Adipocyte (in vitro differentiated cells): ENCODE data around the gene CCDC154.

Experiments used
- DNase-seq: peaks from one replicate; pipeline ENCODE4 v3.0.0-alpha.2; 2015; ENCODE audit warnings: low read depth
- H3K27me3 ChIP-seq: replicated peaks from 2 replicates; pipeline ENCODE4 v1.7.0; 2013; ENCODE audit warnings: mild to moderate bottlenecking, low read length, moderate library complexity; ENCODE audit not compliant: control insufficient read depth, insufficient read depth
- H3K36me3 ChIP-seq: 2 replicates; pipeline ENCODE4 v1.7.0; 2013; ENCODE audit warnings: low read length, mild to moderate bottlenecking, moderate library complexity; ENCODE audit not compliant: control insufficient read depth, insufficient read depth, severe bottlenecking
- H3K4me1 ChIP-seq: 2 replicates; pipeline ENCODE4 v1.7.0; 2013; ENCODE audit warnings: mild to moderate bottlenecking, low read length, moderate library complexity; ENCODE audit not compliant: control insufficient read depth, insufficient read depth
- H3K4me3 ChIP-seq: 2 replicates; pipeline ENCODE4 v1.7.0; 2013; ENCODE audit warnings: mild to moderate bottlenecking, low read length, moderate library complexity
- H3K9ac ChIP-seq: 2 replicates; pipeline ENCODE4 v1.7.0; 2013; ENCODE audit warnings: mild to moderate bottlenecking, low read length, moderate library complexity
- H3K9me3 ChIP-seq: 2 replicates; pipeline ENCODE4 v1.7.0; 2013; ENCODE audit warnings: mild to moderate bottlenecking, low read length, moderate library complexity; ENCODE audit not compliant: control insufficient read depth

The CCDC154 gene

GRCh38 chr16:1458977-1459341, 14.6 kb upstream of the CCDC154 start:
- no peak for DNase-seq
- H3K9ac ChIP-seq: no peak overlapping the region
- no peaks in the 10 kb centered on the region for H3K4me1 ChIP-seq
- H3K36me3 ChIP-seq: peaks cover 67% of the 10 kb centered on the region
- H3K9me3 ChIP-seq: no peaks in the 10 kb centered on the region
- no peaks in the 10 kb centered on the region for H3K27me3 ChIP-seq
- H3K4me3 ChIP-seq: no peak overlapping the region

- no peaks in the 10 kb centered on the region for H3K9me3 ChIP-seq
- no peak for DNase-seq
- H3K4me3 ChIP-seq: no peak overlapping the region
- H3K27me3 ChIP-seq: no peaks in the 10 kb centered on the region
- H3K4me1 ChIP-seq: no peaks in the 10 kb centered on the region
- H3K9ac ChIP-seq: no peak overlapping the region
- H3K36me3 ChIP-seq: peaks cover 68% of the 10 kb centered on the region
Measured at GRCh38 chr16:1458336-1458976, 14.1 kb upstream of the CCDC154 start.

- no peak for DNase-seq
- Histone ChIP-seq H3K9me3 (no peaks in the 10 kb centered on the region), H3K36me3 (peaks cover 66% of the 10 kb centered on the region), H3K9ac (no peak overlapping the region), H3K4me3 (no peak overlapping the region), H3K4me1 (no peaks in the 10 kb centered on the region), H3K27me3 (no peaks in the 10 kb centered on the region)
Measured at GRCh38 chr16:1457489-1458245, 13.3 kb upstream of the CCDC154 start.

- H3K9me3 ChIP-seq: no peaks in the 10 kb centered on the region
- peaks cover 72% of the 10 kb centered on the region for H3K36me3 ChIP-seq
- H3K27me3 ChIP-seq: no peaks in the 10 kb centered on the region
- H3K9ac ChIP-seq: no peak overlapping the region
- no peaks in the 10 kb centered on the region for H3K4me1 ChIP-seq
- DNase-seq: no peak
- no peak overlapping the region for H3K4me3 ChIP-seq
Measured at GRCh38 chr16:1456951-1457350, 12.6 kb upstream of the CCDC154 start.

- Histone ChIP-seq H3K9ac (no peak overlapping the region), H3K4me1 (no peaks in the 10 kb centered on the region), H3K36me3 (peaks cover 73% of the 10 kb centered on the region), H3K9me3 (no peaks in the 10 kb centered on the region), H3K4me3 (no peak overlapping the region), H3K27me3 (no peaks in the 10 kb centered on the region)
- DNase-seq: no peak
Measured at GRCh38 chr16:1455190-1456171, 11.1 kb upstream of the CCDC154 start.

- Histone ChIP-seq H3K4me1 (no peaks in the 10 kb centered on the region), H3K9ac (no peak overlapping the region), H3K4me3 (no peak overlapping the region), H3K36me3 (peaks cover 72% of the 10 kb centered on the region), H3K27me3 (no peaks in the 10 kb centered on the region), H3K9me3 (no peaks in the 10 kb centered on the region)
- DNase-seq: no peak
Measured at GRCh38 chr16:1454561-1454960, 10.2 kb upstream of the CCDC154 start.

- no peaks in the 10 kb centered on the region for H3K27me3 ChIP-seq
- no peak overlapping the region for H3K4me3 ChIP-seq
- H3K36me3 ChIP-seq: peaks cover 78% of the 10 kb centered on the region
- no peaks in the 10 kb centered on the region for H3K9me3 ChIP-seq
- DNase-seq: no peak
- H3K9ac ChIP-seq: no peak overlapping the region
- H3K4me1 ChIP-seq: no peaks in the 10 kb centered on the region
Measured at GRCh38 chr16:1453316-1453715, 9.0 kb upstream of the CCDC154 start.

GRCh38 chr16:1452530-1452929, 8.2 kb upstream of the CCDC154 start:
- DNase-seq: no peak
- Histone ChIP-seq H3K4me3 (no peak overlapping the region), H3K27me3 (no peaks in the 10 kb centered on the region), H3K9me3 (no peaks in the 10 kb centered on the region), H3K36me3 (peaks cover 80% of the 10 kb centered on the region), H3K4me1 (no peaks in the 10 kb centered on the region), H3K9ac (no peak overlapping the region)

- DNase-seq: no peak
- H3K4me3 ChIP-seq: no peak overlapping the region
- H3K9ac ChIP-seq: no peak overlapping the region
- no peaks in the 10 kb centered on the region for H3K9me3 ChIP-seq
- no peaks in the 10 kb centered on the region for H3K27me3 ChIP-seq
- H3K36me3 ChIP-seq: peaks cover 75% of the 10 kb centered on the region
- H3K4me1 ChIP-seq: no peaks in the 10 kb centered on the region
Measured at GRCh38 chr16:1451702-1452392, 7.5 kb upstream of the CCDC154 start.

- H3K9me3 ChIP-seq: no peaks in the 10 kb centered on the region
- H3K4me3 ChIP-seq: no peak overlapping the region
- peaks cover 73% of the 10 kb centered on the region for H3K36me3 ChIP-seq
- no peaks in the 10 kb centered on the region for H3K27me3 ChIP-seq
- H3K9ac ChIP-seq: no peak overlapping the region
- no peak for DNase-seq
- H3K4me1 ChIP-seq: no peaks in the 10 kb centered on the region
Measured at GRCh38 chr16:1450841-1451240, 6.5 kb upstream of the CCDC154 start.

GRCh38 chr16:1450218-1450617, 5.9 kb upstream of the CCDC154 start:
- H3K4me1 ChIP-seq: no peaks in the 10 kb centered on the region
- H3K36me3 ChIP-seq: peaks cover 67% of the 10 kb centered on the region
- H3K9ac ChIP-seq: no peak overlapping the region
- DNase-seq: no peak
- H3K4me3 ChIP-seq: no peak overlapping the region
- no peaks in the 10 kb centered on the region for H3K9me3 ChIP-seq
- no peaks in the 10 kb centered on the region for H3K27me3 ChIP-seq
